Activated T-helper 1 cell treated with anti-CD3 and anti-CD28 coated beads, Interleukin-2, amount 50 U/mL, for 16 hours (primary cell): ENCODE results near the gene DENND1A.
"Not testable (repeated sequence)": the region's sequence is repeated elsewhere in the genome, so short reads cannot be mapped to it uniquely, and the experiment has no call there.

Source experiments
- DNase-seq, 2 donors: peaks; one replicate each; pipeline ENCODE4 v3.0.0-alpha.2; 2020; ENCODE audit warnings: low read depth in 1 of 2, low spot score in 1 of 2

Gene DENND1A

DNA sequence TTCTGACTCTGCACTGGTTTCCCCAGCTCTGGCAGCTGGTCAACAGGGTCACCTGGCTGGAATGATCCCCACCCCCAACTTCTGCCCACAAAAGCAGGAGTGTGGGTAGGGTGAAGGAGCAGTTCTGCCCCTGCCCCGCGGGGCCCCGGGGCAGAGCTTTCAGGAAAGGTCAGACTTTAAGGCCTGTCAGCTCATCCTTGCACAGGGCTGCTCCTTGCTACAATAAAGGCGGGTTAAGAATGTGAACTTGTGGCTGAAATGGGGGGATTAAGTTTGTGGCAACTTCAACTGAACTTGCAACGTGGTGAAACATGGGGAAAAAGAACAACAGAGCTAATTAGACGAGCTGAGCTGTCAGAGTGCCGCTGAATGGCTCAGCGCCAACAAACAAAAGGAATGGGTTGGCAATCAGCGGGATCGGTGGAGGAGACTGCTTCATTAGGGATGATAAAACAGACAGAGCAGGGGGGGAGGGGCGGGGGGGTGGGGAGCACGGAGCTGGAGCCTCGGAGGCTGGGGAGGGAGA is 523.2 kb downstream of the DENND1A start:
- no peak for DNase-seq

DNA sequence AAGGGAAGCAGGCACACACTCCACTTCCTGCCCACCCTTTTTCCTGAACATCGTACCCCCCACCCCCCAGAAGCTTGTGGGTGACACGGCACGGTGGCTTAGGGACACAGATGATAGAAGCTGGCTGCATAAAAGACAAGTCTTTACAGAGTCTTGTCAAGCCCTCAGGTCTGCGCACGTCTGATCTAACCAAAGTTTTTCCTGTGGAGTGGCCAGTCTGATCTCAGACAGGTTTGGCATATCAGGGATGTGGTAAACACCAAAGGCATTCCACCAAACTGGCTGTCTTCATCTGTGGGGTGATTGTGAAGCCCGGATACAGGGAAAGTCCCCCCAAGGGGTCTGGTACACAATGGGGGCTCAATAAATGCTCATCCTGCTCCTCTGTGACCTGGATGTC is 523.9 kb downstream of the DENND1A start:
- DNase-seq = no peak

DNA sequence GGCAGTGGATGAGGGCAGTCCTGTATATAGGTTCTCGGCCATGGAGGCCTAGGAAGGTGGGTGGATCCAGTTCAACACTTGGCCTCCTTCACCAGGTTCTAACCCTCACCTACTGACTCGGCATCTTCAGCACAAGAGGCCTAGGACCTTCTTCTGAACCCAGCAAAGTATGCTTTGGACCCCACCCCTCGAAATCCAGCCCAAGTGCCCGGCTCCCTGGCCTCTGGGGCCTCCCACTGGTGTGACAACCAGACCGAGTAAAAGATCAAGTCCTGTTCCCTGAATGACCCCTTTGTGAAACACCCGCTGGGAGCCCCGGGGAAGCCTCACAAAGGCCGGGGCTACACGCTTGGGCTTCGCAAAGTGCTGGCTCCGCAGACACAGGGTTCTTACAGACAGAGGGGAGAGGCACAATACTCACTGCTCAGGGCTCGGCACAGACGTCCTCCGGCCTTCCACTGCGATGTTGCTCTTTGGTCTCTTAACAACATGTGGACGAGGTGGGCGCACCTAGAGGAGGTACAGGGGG is 526.9 kb downstream of the DENND1A start:
- DNase-seq = no peak

DNA sequence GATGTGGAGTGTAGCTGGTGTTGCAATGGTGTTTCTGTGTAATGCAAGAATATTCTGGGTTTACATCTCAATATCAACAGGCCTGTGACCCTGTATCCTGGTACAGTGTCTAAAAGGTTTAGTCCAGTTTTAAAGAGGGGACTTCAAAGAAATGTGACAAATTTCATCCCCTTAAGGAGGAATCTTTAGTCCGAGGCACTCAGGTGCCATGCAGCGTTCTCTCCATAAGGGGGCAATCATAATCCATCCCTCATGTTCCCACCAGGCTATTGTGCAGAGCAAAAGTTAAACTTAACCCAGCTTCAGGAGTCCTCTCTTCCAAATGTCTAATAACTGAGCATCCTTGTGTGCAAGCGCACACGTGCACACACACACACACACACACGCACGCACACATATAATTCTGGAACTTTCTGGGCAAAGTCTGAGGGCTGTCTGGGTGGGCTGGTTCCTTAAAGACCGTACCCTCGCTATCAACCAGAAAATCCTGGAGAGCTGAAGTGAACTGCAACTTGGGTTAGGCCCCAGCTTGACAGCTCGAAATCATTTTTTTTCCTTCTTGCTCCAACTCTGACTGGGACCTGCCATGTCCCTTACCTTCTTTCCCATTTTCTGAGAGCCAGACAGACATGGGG is 527.9 kb downstream of the DENND1A start:
- no peak for DNase-seq

DNA sequence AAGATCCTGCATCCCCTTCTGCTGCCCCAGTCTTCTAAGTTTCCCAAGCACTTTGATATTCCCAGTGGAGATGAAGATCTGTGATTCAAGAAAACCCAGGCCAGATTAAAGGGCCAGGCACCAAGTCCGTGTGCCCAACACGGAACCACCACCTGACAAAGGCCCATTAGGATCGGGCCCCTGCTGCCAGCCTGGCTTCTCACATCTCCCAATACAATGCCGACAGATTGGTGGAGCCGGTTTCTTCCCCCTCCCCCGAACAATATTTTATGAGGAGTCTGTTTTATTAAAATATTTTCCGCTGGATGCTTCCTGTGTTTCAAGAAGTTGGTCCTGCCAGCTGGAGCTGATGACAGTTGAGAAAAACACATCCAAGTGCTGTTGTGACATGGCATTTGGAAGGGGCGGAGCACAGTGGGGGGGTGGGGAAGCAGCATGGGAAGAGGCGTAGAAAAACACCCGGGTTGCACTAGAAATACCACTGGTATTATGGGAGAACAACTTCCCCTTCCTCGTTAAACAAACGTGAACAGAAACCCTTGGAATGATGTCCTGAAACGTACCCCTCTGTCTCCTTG is 528.9 kb downstream of the DENND1A start:
- no peak for DNase-seq

DNA sequence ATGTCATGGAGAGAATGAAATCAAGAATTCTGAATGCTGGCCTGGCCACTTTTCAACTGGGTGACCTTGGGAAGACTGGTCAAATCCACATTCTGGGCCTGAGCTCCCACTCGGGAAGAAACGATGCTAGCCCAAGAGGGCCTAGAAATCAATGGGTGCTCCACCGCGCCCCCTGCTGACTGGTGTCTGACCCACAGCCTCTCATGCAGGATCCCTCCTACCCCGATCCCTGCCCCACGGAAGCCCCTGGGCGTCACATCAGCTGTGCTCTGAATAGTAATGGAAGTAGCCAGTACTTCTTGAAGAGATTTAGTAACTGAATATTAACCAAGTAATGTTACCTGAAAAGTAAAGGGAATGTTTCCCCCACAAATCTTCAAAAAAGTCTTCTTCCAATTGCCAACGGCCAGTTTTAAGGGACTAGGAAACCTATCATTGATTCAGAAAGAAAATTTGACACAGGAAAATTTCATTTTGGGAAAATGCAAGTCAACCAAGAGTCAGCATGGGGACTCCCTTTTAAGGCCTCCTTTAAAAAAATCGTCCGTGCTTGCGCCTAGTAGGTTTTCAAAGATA is 530.0 kb downstream of the DENND1A start:
- DNase-seq = no peak

DNA sequence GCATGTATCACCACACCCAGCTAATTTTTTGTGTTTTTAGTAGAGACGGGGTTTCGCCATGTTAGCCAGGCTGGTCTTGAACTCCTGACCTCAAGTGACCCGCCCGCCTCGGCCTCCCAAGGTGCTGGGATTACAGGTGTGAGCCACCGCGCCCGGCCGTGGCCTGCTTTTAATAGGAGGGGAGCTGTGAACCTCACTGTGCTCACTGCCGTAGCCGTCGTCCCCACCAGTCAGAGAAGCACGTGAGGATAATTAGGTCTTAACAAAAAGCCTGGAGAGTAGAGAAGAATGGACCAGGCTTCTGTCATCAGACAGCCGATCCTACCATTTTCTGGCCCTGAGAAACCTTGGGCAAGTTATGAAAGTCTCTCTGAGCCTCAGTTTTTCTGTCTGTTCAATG is 531.0 kb downstream of the DENND1A start:
- DNase-seq = not testable (repeated sequence)

DNA sequence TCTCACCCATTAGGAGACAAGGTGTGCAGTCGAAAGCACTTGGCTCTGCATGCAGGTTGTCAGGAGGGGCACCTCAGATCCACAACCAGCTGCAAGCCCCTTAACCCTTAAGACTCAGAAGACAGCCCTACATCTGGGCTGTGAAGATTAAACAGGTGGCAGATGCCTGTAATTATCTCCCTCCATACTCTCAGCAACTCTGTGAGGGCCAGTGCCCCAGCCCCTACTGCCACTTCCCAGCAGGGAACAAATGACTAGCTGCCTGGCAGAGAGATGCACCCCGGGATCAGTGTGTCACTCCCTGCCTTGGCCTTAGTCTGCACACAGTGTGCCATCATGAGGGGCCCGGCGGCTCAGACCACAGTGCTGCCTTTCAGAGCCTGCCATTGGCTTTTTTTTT is 532.0 kb downstream of the DENND1A start:
- no peak for DNase-seq

DNA sequence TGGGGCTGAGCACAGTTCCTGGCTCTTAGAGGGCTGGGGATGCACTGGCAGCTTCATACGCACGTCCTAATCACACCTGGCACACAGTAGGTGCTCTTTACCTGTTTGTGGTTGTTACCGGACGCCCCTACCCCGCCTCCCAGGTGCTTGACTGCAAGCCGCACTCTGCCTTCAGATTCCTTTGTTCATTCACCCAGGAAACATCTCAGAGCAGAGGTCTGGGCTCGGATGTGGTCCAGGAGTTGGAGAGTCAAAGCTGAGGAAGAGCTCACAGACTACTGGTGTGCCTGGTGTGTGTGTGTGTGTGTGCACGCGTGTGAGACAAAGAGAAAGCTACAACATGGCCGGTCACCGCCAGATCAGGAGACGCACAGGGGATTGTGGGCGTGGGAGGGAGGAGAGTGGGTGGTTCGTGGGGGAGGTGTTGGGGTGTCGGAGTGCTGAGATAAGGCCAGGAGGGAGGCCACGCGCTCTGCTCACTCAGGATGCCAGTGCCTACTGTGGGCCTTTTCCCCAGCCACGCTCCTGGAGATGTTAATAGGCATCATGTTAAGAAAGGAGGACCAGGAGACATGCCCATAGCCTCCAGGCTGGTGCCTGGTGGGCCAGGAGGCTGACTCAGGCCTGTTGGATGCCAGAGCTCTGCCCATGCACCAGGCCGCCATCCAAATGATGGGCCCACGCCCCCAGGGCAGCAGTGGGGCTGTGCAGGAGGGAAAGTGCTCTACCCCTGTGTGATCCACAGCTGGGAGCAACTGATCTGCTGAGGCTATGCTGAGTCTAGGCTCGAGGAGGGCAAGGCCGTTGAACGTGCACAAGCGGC is 534.0 kb downstream of the DENND1A start:
- no peak for DNase-seq

DNA sequence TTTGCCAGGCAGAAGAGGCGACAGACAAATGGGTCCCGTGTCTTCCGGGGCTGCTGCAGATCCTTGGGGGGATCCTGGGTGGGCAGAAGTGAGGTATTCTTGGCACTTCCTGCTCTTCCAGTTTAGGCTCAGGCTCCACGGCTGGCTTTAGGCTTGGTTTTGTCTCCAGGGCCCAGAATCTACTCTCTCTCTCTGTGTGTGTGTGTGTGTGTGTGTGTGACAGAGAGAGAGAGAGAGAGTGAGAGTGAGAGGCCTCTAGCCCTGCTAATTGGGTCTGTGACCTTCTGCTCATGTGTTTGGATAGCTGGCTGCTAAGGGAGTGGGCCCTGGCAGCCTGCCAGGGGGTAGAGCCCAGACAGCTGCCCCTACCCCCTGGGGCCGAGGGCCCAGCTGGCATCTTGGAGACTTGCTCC is 534.6 kb downstream of the DENND1A start:
- no peak for DNase-seq

DNA sequence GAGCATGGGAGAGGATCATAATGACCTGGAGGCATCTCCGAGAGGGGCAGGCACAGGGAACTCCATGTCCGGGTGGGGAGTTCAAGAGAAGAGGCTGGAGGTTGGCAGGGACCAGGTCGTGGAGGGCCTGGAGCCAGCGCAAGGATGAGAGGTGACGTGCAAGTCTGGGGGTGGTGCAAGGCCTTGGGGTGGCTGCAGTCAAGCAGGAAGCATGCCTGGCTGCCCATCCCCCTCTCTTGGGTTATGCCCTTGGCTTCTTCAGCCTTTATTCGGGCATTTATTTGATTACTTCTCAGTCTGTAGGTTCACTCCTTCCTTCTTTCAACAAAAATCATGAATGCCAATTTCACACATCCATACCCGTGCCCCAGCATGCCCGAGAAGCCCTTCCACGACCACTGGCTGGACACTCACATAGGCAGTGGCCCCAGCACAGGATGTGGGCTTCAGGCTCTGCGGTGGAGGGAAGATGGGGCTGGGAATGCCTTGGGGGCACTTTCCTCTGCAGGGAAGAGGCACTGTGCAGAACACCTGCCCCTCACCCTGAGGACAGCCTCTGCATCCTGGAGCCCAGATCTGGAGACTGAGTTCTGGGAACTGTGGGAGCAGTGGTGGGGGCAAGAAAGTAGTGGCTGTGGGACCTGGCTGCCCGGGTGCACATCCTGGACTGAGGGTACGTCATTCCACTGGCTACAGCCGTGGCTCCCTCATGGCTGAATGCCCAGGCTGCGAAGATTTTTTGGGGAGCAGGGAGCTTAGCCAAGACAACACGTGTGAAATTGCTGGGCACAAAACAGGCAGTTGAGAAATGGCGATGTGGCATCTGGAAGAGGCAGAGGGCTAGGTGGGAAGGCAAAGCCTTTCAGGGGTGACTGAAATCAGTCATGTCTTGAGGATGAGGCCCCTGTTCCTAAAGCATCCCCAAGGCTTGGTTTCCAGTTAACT is 535.4 kb downstream of the DENND1A start:
- DNase-seq = no peak

DNA sequence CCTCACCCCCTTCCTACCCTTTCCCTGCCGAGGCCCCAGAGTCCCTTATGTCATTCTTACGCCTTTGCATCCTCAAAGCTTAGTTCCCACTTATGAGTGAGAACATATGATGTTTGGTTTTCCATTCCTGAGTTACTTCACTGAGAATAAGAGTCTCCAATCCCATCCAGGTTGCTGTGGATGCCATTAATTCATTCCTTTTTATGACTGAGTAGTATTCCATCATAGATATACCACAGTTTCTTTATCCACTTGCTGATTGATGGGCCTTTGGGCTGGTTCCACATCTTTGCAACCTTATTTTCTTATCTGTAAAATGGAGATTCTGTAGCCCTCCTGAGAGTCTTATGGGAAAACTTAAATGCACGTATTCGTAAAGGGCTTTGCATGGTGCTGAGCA is 537.1 kb downstream of the DENND1A start:
- no peak for DNase-seq

DNA sequence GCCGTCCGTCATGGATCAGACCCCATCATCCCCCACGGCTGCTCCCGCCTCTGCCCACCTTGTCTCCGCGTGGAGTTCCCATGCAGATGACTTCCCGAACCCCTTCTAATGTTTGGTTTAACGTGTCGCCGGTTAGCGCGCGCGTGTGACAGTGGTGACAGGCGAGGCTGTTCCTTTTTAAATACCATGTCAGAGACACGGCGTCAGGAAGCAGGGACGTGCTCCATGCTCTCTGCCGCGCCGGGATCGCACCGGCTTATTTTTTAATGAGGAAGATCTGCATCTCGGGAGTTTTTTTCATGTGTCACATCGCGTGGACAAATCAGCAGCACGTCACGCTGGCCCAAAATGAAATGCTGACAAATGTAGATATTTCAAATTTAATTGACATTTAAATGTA is 538.0 kb downstream of the DENND1A start:
- DNase-seq = no peak

DNA sequence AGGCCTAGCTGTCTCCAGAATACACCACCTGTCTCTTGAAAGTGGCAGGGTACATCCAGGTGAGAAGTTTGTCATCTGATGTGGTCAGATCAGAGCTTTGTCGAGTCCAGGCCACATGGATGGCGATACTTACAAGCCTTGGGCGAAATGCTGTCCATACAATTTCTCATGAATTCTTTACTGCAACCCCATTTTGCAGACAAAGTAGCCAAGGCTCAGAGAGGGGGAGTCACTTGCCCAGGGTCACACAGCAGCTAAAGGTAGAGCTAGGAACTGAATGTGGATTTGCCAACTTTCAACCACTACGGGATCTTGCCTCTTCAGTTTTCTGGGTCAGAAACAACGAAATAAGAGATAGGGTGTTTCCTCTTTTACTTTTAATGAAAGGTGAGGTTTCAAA is 538.7 kb downstream of the DENND1A start:
- DNase-seq = no peak

DNA sequence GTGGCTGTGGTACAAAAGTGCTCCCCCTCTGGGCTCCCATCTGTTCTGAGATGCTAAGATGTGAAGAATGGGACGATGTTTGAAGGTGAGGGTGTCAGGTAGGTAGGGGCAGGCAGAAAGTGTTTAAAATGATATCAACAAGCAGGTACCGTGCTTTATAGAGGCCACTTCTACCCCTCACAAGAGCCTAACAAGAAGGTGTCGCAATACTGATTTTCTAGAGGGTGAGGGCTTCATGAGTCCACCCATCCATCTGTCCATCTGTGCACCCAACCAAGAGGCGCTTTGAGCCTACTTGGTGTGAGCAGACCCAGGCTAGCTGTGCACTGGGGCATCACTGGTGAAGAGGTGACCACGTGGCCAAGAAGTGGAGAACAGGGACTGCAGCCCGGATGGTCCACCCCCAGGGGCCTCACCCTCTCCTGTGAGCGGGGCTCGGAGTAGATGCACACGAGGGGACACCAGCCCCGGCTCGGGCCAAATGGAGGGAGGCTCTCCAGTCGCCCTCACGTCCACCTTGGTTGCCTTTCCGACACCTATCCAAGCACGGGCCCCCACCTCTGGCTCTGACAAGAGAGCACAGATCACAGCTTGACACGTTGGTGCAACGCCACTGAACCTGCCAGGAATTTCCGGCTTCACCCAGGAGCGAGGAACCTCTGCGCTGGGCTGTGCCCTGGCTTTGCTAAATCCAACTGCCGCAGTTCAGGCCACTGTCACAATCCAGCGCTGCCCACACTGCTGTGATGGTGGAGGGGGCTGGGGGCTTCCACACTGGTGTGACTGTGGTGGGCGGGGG is 539.4 kb downstream of the DENND1A start:
- DNase-seq = no peak

DNA sequence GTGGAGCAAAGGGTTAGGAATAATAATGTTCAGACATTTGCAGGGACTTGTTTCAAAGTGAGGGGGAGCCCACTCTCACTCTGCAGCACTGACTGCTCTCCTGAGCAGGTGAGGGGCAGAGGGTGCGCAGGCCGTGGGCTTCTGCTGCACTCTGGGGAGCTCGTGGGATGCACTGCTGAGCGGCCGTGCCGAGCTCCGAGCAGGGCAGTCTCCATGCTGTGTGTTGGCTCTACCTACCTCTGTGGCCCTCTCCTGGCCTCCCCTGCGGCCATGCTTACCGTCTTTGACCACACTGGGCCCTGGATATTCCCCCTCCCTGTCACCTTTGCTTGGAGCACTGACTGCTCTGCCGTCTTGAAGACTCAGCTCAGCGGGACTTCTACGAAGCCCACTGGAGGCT is 540.2 kb downstream of the DENND1A start:
- no peak for DNase-seq

DNA sequence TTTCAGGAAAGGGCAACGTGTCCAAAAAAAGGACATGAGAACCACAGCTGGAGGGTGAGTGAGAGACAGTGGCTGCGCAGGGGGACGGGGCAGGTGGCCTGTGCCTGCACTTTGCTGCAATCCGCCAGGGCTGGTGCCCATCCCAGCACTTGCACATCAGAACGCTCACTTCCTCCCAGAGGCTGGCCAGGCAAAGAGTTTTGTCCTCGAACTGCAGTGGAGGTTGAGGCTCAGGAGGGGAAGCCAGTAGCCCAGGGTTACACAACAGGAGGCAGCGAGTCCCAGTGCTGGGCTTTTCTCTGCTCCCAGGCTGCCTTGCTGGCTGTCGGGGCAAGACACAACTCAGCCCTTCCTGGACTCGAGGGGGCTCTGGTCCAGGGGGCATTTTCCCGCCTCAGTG is 540.9 kb downstream of the DENND1A start:
- DNase-seq = no peak

DNA sequence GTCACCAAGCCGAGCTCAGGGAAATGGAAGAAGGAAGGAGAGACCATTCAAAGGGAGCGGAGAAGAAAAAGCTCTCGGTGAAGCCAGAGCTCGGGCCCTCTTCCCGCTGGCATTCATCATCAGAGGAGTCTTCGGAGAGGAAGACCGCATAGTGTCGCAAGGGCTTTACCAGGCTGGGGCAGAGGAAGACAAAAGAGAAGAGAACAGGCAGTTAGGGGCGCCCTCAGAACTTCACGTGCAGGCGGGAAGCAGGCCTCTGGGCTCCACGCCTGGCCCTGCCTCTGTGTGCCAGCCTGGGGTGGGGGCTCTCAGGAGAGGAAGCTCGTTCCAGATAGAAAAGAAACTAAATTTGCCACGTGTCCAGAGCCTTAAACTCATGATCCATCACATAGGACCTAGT is 542.2 kb downstream of the DENND1A start:
- no peak for DNase-seq

DNA sequence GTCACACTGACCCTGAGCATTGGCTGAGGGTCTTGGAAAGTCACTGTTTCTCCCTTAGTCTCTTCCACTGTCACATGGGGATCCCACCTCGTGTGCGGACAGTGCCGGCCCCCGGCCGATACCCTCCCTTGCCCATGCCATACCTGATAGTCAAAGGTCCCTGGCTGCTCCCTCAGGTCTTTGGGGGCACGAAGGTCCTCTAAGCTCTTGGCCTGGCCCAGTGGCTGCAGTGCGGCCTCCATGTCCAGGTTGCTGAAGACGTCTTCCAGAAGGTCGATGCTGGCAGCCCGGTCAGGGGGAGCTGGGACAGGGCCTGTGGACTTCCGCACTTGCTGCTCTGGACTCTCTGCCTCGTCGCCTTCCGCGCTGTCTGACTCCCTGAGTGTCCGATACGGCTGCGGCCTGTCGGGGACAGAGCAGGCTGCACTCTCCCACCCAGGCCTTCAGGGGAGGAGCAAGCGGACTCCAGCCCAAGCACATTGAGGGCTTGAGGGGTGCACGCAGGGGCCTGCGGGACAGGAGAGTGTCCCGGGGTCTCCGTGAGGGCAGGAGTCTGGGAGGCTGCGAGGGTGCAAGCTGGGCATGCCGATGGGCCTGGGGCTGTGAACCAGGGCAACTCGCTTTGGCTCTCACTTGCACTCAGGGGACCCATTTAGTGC is 546.3 kb downstream of the DENND1A start:
- DNase-seq = no peak
